Body of pancreas (tissue), 4 donors: Measurements from ENCODE around the gene LILRA1. TPM values are rescaled to one million over a fixed set of nuclear protein-coding genes. Genes with fewer than 3 reads are reported as not detected.
"Not testable (repeated sequence)": the region's sequence is repeated elsewhere in the genome, so short reads cannot be mapped to it uniquely, and the experiment has no call there.

ENCODE experiments used
- ATAC-seq: fragments of 150-250 bp; one replicate; pipeline ENCODE4 v1.9.1; 2016
- DNase-seq, 4 donors: peaks; one replicate each; pipeline ENCODE4 v3.0.0-alpha.2; 2019
- H3K27ac ChIP-seq, 4 donors: fragments of 200-600 bp; sonication (generic); 1 replicate in 3 of 4; 2 replicates in 1 of 4; pipeline versions ENCODE4 v1.5.1 to v1.6.1; 2016 to 2019; ENCODE audit warnings: mild to moderate bottlenecking in 1 of 4, mixed read lengths in 1 of 4, moderate library complexity in 1 of 4
- H3K27me3 ChIP-seq, 2 donors: fragments of 200-600 bp; sonication (generic); one replicate each; pipeline ENCODE4 v1.6.0; 2016; ENCODE audit warnings: mild to moderate bottlenecking in 1 of 2
- H3K36me3 ChIP-seq, 2 donors: fragments of 200-600 bp; sonication (generic); replicated peaks in 1 of 2; 2 replicates each; pipeline ENCODE4 v1.5.1; 2016; ENCODE audit warnings: low read depth in 2 of 2; ENCODE audit not compliant: insufficient read depth in 1 of 2
- H3K4me1 ChIP-seq: fragments of 200-600 bp; sonication (generic); one replicate; pipeline ENCODE4 v1.6.0; 2016
- H3K4me3 ChIP-seq, 2 donors: fragments of 200-600 bp; sonication (generic); 1 replicate in 1 of 2; 2 replicates in 1 of 2; pipeline ENCODE4 v1.5.1; 2016 to 2019
- H3K9me3 ChIP-seq, 3 donors: fragments of 200-600 bp; sonication (generic); 1 replicate in 2 of 3; 2 replicates in 1 of 3; pipeline ENCODE4 v1.5.1; 2016
- CTCF ChIP-seq, 7 experiments: fragments of 450-650 bp in 4 of 7; fragments of 200-600 bp in 3 of 7; sonication (generic) in 3 of 7; IDR thresholded peaks; one replicate each; pipeline ENCODE4 v1.5.1; 2016 to 2019; ENCODE audit warnings: antibody characterized with exemption in 7 of 7
- POLR2A ChIP-seq, 3 donors: fragments of 450-650 bp; IDR thresholded peaks; one replicate each; pipeline ENCODE4 v1.6.1; 2016; ENCODE audit warnings: antibody characterized with exemption in 3 of 3, mild to moderate bottlenecking in 2 of 3
- WGBS, 2 donors: methylation state at CpG; one replicate each; pipeline ENCODE4 v1.1.5; 2017; 5-methylcytosine and 5-hydroxymethylcytosine counted together
- intact Hi-C: fragments of 100-400 bp; cut with DNase I; formaldehyde crosslinking; loops from one replicate; pipeline ENCODE4 v1.15.1; 2023
- total RNA-seq, 2 donors: library from RNA; depleted of rRNA; stranded (reverse); fragments of >200 nt; gene quantifications; one replicate each; pipeline ENCODE4 v1.1.0, GENCODE V29; 2016

The LILRA1 gene
- total RNA-seq, 2 donors from 2014 or later, result 0.26 TPM; not detected in 1

GRCh38 chr19:54572696-54573311, 20.6 kb upstream of the LILRA1 start:
- TF ChIP-seq CTCF (IDR thresholded peaks at IDR 0.05), result no peak
- no peak for TF ChIP-seq POLR2A (IDR thresholded peaks at IDR 0.05)
- WGBS, 2 donors, result 24 to 42% methylated on average over 9 of the region's 9 CpGs
- ATAC-seq, result no peak
- H3K27me3 ChIP-seq, result no peaks in the 10 kb centered on the region
- intact Hi-C loops, result no loop called here
- no peaks in the 10 kb centered on the region for H3K4me1 ChIP-seq
- H3K4me3 ChIP-seq, result no peak overlapping the region
- peak overlapping the region in 1 of 4 donors; percentile 31 for H3K27ac ChIP-seq
- H3K36me3 ChIP-seq, result no peaks in the 10 kb centered on the region
- H3K9me3 ChIP-seq, result no peaks in the 10 kb centered on the region
- DNase-seq, result peak in 1 of 4 donors; percentile 51

DNA sequence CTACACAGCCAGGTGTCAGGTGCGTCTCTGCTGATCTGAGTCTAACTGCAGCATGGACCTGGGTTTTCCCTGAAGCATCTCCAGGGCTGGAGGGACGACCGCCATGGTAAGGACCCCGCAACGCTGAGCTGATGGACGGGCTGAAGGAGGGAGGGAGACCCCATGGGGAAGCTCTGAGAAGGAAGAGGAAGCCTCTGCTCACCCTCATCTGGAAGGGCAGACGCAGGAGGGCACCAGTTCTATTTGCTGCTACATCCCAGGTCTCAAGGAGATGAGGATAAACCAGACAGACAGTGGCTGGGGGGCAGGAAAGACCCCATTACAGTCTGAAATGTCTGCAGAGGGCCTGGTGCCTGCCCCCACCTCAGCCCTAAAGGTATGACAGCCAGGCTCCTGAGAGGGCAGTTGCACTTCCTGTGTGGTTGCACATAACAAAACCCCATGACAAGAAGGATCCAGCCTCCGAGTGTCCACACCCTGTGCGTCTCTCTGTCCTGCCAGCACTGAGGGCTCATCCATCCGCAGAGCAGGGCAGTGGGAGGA, 20.0 kb upstream of the LILRA1 start, which contains the start of gene LILRA2:
Gene LILRA2 (plus strand): TSS at position 461 of the 543 bp plus-strand sequence. CDS start 89 bp downstream, outside the sequence.
- H3K27me3 ChIP-seq, result no peaks in the 10 kb centered on the region
- DNase-seq, result peak in 1 of 4 donors; percentile 28
- no peak for ATAC-seq
- no peaks in the 10 kb centered on the region for H3K4me1 ChIP-seq
- WGBS, 2 donors, result 32 to 44% methylated on average over 8 to 10 of the region's 10 CpGs
- H3K9me3 ChIP-seq, result no peaks in the 10 kb centered on the region
- H3K27ac ChIP-seq, result peak within 1 kb of the TSS in 1 of 4 donors; percentile 31
- TF ChIP-seq CTCF (IDR thresholded peaks at IDR 0.05) (no peak), POLR2A (IDR thresholded peaks at IDR 0.05) (no peak)
- intact Hi-C loops, result no loop called here
- no peak within 1 kb of the TSS for H3K4me3 ChIP-seq
- no peaks in the 10 kb centered on the region for H3K36me3 ChIP-seq

- Histone ChIP-seq H3K27me3 (no peaks in the 10 kb centered on the region), H3K4me1 (no peaks in the 10 kb centered on the region), H3K9me3 (no peaks in the 10 kb centered on the region), H3K27ac (no peak overlapping the region), H3K36me3 (no peaks in the 10 kb centered on the region), H3K4me3 (no peak overlapping the region)
- DNase-seq, result no peak
- TF ChIP-seq POLR2A (IDR thresholded peaks at IDR 0.05) (no peak), CTCF (IDR thresholded peaks at IDR 0.05) (no peak)
- intact Hi-C loops, result no loop called here
- ATAC-seq, result no peak
- WGBS, 2 donors, result 0 to 16% methylated on average over 1 to 4 of the region's 4 CpGs
Measured at GRCh38 chr19:54574051-54574450, 19.4 kb upstream of the LILRA1 start.

- Histone ChIP-seq H3K27ac (no peak overlapping the region), H3K36me3 (no peaks in the 10 kb centered on the region), H3K9me3 (no peaks in the 10 kb centered on the region), H3K27me3 (no peaks in the 10 kb centered on the region), H3K4me1 (no peaks in the 10 kb centered on the region), H3K4me3 (no peak overlapping the region)
- 44 to 70% methylated on average over 2 to 12 of the region's 12 CpGs for WGBS, 2 donors
- intact Hi-C loops, result no loop called here
- no peak for ATAC-seq
- no peak for TF ChIP-seq POLR2A (IDR thresholded peaks at IDR 0.05)
- no peak for TF ChIP-seq CTCF (IDR thresholded peaks at IDR 0.05)
- DNase-seq, result no peak
Measured at GRCh38 chr19:54574527-54575056, 18.8 kb upstream of the LILRA1 start.

GRCh38 chr19:54575205-54575604, 18.2 kb upstream of the LILRA1 start:
- ATAC-seq, DNase-seq, H3K4me3 ChIP-seq, H3K36me3 ChIP-seq, H3K9me3 ChIP-seq, intact Hi-C loops, H3K4me1 ChIP-seq, H3K27ac ChIP-seq, H3K27me3 ChIP-seq: not testable (repeated sequence)
- 53 to 55% methylated on average over 4 to 9 of the region's 9 CpGs for WGBS, 2 donors
